Limb (tissue), 2 donors: Measurements from ENCODE around the gene TRPV6.

Experiments
- DNase-seq, 2 donors: peaks; one replicate each; pipeline ENCODE4 v3.0.0-alpha.2; 2016; ENCODE audit errors: extremely low spot score in 2 of 2

TRPV6 gene

DNA sequence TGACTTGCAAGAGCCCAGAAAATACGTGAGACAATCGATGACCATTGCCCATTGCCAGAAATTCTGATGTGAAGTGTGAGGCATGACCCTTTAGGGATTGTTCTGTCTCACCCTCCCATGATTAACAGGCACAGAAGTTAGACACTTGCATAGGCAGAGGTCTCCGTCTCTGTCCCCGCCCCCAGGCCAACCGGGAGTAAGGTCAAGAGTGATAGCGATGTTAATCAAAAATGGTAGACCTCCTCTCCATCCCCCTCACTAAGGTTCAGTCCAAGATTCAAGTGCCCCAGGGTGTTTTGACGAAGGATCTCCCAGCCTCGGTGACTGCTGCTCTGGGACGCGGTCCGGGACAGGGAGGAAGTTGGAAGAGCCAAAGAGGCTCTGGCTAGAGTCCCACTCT, 22.7 kb upstream of the TRPV6 start:
- DNase-seq = no peak

- DNase-seq = no peak
Measured at GRCh38 chr7:142906643-142907042, 21.1 kb upstream of the TRPV6 start.

- no peak for DNase-seq
Measured at GRCh38 chr7:142905759-142906158, 20.2 kb upstream of the TRPV6 start.

- no peak for DNase-seq
Measured at GRCh38 chr7:142904128-142904527, 18.6 kb upstream of the TRPV6 start.

GRCh38 chr7:142901426-142902259, 16.1 kb upstream of the TRPV6 start:
- no peak for DNase-seq

- no peak for DNase-seq
Measured at GRCh38 chr7:142899661-142900060, 14.1 kb upstream of the TRPV6 start.

- DNase-seq = peak in 1 of 2 donors; percentile 14
Measured at GRCh38 chr7:142898377-142899170, 13.0 kb upstream of the TRPV6 start.

- no peak for DNase-seq
Measured at GRCh38 chr7:142897691-142898090, 12.1 kb upstream of the TRPV6 start.

DNA sequence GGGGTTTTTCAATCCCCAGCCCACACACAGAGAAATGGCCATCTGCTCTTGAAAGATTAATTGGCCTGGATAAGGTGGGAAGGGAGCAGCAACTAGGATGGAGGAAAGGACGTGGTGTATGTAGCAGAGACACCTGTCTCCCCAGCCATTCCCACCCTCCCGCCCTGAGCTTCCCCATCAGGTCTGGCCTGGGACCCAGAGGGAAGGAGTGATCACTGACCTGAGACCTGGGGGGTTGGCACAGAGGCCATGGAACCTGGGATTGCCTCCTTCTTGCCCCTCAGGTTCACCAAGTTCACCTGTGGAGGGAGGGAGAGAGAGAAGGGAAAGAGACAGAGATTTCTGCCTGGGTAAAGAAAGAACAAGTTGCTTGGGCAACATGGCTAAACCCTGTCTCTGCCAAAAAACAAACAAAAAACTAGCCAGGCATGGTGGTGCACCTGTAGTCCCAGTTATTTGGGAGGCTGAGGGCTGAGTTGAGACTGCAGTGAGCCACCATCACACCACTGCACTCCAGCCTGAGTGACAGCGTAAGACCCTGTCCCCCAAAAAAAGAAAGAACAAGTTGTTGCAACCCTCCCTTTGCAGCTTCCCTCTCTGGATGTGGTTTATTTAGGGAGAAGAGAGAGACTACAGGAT, 11.3 kb upstream of the TRPV6 start:
- no peak for DNase-seq

DNA sequence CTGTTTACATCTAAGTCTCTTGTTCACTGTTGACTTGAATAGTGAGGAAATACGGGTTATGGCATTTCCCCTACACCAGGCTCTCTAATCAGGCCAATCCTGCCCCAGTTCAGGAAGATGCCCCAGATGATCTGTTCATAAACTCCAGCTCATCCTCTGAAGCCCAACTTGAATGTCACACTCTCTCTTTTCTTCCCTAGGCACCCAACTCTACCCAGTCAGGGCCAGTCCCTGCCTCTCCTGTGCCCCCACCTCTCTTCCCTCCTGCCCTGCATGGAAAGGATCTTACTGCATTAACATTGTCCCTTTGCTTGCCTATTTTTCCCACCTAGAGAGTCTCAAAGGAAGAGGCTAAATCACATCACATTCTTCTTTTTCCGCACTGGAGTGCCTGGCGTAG, 10.6 kb upstream of the TRPV6 start:
- DNase-seq = no peak

DNA sequence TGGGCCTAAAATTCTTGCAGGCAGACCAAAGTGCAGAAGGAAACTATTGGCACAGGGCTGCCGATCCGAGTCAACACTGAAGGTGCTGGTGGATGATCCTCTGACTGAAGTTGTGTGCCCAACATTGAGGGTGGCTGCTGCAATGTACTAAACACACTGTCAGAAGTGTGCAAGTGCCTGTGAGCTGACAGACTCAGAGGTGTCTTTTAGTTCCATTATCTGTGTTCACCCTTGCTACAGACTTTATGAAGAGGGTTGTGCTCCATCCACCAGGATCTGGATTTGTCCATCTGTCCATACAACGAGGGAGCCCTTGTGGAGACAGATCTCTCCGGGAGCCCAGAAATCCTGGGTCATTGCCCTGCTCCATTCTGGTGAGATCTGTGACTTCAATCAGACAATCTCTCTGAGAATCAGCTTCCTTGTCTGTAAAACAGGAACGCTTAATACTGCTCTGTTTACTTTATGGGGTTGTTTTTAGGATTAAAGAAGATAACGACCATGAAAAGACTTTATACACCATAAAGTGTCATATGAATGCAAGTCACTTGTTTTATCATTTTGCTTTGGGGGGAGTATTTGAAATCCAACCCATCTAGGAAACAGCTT, 9.5 kb upstream of the TRPV6 start:
- no peak for DNase-seq

DNA sequence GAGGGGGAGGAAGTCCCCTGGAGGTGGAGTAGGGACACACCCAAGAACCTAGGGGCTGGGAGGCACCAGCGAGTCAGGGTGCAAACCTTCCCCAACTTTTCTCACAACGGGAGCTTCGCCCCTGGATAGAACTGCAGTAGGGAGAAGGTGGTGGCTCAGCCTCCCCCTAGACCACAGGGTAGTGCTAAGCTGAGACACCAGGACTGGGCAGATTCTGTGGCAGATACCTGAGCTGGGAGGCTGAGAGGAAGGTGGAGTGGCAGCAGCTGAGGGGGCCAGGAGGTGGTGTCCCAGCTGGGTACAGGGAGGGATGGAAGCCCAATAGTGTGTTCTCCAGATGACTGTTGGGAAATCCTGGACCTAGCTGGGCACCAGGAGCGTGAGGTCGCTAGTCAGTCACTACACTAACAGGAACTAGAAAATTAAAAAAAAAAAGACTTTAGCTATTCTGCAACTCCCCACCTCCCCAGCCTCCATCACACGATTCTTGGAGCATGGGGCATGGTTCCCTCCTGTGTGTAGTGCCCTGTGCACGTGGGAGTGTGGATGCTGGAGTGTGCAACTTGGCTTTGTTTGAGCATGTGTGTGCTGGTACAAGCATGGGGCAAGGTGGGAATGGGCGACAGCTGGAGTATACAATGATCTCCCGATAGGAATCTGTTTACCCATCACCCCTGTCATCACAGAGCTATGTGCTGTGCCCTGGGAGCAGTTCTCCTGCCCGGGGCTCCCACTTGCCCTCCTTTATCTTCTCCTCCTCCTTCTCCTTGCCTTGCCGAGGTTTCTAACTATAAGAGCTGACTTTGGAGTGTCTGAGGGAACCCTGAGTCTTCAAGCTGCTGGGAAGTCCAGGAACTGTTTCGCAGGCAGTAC, 8.8 kb upstream of the TRPV6 start:
- DNase-seq = peak in 1 of 2 donors; percentile 20

- no peak for DNase-seq
Measured at GRCh38 chr7:142892951-142893350, 7.4 kb upstream of the TRPV6 start.

DNA sequence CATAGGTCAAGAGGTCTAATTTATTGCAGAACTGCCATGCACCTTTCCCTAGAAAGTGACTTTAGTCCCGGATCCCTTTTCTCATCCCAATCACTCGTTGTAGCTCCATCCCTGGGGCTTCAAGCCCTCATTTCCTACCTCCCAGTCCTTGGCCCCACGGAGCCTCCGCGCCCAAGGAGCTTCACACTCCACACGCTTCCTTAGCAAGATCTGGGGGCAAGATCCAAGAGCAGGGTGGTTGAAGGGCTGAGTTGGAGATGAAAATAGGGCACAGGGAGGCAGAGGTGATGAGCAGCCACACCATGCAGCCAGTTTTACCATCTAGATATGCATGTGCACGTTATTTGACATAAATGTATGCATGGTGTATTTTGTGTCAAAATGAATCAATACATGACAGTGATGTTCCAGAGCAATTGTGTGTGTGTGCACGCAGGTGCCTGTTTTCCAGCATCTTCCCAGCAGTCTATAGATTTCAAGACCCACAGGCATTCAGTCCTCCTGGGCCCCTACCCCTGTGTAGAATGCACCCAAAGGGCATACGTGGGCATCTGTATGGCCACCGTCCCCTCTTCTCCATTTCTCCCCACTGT, 6.0 kb upstream of the TRPV6 start:
- DNase-seq = no peak

DNA sequence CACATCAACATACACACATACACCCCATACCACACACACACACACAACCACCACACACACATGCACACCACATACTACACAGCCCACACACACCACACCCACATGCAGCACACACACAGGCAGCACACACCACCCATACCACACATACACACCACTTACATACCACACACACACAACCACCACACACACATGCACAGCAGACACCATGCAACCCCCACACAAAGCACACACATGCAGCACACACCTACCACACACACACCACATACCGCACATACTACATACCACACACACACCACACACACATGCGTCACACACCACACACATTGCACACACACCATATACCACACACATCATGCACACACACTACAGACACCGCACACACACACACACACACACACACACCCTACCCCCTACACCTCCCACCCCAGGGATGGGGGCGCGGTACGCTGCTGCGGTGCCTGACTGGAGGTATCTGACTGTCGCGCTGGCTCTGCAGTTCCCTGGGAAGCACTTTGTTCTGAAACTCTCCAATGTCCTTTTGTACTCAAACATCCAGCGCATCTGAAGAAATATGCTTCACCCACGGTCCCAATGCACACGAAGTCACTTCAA, 5.4 kb upstream of the TRPV6 start:
- peak in 1 of 2 donors; percentile 13 for DNase-seq

GRCh38 chr7:142889816-142890215, 4.3 kb upstream of the TRPV6 start:
- peak in 1 of 2 donors; percentile 9 for DNase-seq

GRCh38 chr7:142887282-142888015, 1.9 kb upstream of the TRPV6 start:
- DNase-seq = peak in 1 of 2 donors; percentile 12

- DNase-seq = no peak
Measured at GRCh38 chr7:142886866-142887265, 1.3 kb upstream of the TRPV6 start.

GRCh38 chr7:142884286-142884640, 1.3 kb downstream of the TRPV6 start:
- DNase-seq = peak in 1 of 2 donors; percentile 10
